Measurements from ENCODE around the gene RIMS4. TPM values are rescaled to one million over a fixed set of nuclear protein-coding genes. Genes with fewer than 3 reads are reported as not detected.

Gene RIMS4
- total RNA-seq, 1 donor from 2014 or later = 6.3 TPM

DNA sequence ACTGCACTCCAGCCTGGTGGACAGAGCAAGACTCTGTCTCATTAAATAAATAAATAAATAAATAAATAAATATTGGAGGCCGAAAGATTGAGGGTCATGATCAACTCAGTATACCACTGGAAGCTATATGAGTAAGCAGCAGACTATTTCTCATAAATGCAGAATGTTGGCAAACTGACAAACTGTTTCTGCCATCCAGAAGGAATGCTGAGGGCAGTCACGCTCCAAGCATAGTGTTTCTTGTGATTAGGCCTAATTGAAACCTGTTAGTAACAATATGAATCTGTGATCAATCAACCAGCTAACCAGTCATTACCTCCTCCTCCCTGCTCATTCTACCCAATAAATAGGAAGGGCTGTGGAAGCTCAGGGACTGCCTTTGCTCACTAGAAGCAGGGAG is 79.9 kb downstream of the RIMS4 start:
- Mint-ChIP-seq H3K27me3 (peaks cover 15% of the 10 kb centered on the region), H3K9me3 (ENCODE audit: low read depth) (no peaks in the 10 kb centered on the region), H3K4me1 (ENCODE audit: low read depth) (peaks cover 11% of the 10 kb centered on the region), H3K4me3 (ENCODE audit: low read depth) (no peak overlapping the region), H3K27ac (no peak overlapping the region), H3K36me3 (ENCODE audit: insufficient read depth) (no peaks in the 10 kb centered on the region)
- no peak for DNase-seq (ENCODE audit: low spot score, unreplicated experiment)
- TF ChIP-seq, protein P1, sequence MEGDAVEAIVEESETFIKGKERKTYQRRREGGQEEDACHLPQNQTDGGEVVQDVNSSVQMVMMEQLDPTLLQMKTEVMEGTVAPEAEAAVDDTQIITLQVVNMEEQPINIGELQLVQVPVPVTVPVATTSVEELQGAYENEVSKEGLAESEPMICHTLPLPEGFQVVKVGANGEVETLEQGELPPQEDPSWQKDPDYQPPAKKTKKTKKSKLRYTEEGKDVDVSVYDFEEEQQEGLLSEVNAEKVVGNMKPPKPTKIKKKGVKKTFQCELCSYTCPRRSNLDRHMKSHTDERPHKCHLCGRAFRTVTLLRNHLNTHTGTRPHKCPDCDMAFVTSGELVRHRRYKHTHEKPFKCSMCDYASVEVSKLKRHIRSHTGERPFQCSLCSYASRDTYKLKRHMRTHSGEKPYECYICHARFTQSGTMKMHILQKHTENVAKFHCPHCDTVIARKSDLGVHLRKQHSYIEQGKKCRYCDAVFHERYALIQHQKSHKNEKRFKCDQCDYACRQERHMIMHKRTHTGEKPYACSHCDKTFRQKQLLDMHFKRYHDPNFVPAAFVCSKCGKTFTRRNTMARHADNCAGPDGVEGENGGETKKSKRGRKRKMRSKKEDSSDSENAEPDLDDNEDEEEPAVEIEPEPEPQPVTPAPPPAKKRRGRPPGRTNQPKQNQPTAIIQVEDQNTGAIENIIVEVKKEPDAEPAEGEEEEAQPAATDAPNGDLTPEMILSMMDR (IDR thresholded peaks at IDR 0.05; ENCODE audit: unreplicated experiment) = no peak

DNA sequence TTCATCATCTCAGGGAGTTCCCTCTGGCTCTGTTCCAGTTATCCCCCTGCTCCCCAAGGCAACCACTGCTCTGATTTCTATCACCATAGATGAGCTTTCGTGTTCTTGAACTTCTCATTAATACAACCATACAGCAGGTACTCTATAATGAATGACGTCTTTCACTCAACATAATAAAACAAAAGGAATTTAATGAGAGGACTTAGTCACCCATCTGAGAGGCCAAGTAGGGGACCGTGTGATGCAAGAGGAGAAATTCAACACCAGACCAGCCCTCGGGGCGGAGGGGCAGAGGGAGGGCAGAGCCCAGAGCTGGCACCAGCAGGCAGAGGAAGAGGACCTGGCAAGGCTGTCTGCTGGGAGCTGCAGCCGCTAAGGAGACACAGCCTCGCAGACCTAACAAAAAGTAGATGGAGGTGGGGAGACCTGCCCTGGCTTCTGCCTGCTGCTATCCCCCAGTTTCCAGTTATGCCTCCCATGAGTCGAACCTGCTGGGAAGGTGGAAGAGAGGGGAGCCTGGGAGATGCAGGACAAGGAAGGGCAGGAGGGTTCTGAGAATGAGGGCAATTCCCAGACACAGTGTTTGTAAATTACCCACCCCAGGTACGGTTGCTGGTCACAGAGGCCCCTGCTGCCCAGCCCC is 81.4 kb downstream of the RIMS4 start:
- no peaks in the 10 kb centered on the region for H3K9me3 Mint-ChIP-seq (ENCODE audit: low read depth)
- TF ChIP-seq, protein P1 (IDR thresholded peaks at IDR 0.05; ENCODE audit: unreplicated experiment) = no peak
- peaks cover 10% of the 10 kb centered on the region for H3K27me3 Mint-ChIP-seq
- peaks cover 11% of the 10 kb centered on the region for H3K4me1 Mint-ChIP-seq (ENCODE audit: low read depth)
- H3K4me3 Mint-ChIP-seq (ENCODE audit: low read depth) = no peak overlapping the region
- H3K36me3 Mint-ChIP-seq (ENCODE audit: insufficient read depth) = no peaks in the 10 kb centered on the region
- H3K27ac Mint-ChIP-seq = peak overlapping the region; percentile 43
- no peak for DNase-seq (ENCODE audit: low spot score, unreplicated experiment)

DNA sequence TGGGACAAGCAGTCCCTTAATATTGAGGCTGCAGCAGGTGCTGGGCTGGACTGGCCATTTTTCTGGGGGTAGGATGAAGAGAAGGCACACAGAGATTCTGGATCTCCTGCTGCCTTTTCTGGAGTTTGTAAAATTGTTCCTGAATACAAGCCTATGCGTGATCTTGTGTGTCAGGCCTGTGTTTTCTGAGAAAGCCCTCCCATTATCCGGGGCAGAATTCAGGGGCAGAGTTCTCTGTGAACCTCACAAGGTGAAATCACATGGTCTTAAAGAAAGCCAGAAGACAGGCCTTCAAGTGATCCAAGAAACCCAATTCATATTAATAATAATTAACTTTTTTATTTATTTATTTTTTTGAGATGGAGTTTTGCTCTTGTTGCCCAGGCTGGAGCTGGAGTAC is 82.7 kb downstream of the RIMS4 start:
- Mint-ChIP-seq H3K4me3 (ENCODE audit: low read depth) (no peak overlapping the region), H3K27me3 (peaks cover 4% of the 10 kb centered on the region), H3K9me3 (ENCODE audit: low read depth) (no peaks in the 10 kb centered on the region), H3K36me3 (ENCODE audit: insufficient read depth) (no peaks in the 10 kb centered on the region), H3K27ac (no peak overlapping the region), H3K4me1 (ENCODE audit: low read depth) (peaks cover 7% of the 10 kb centered on the region)
- TF ChIP-seq, protein P1 (IDR thresholded peaks at IDR 0.05; ENCODE audit: unreplicated experiment) = no peak
- DNase-seq (ENCODE audit: low spot score, unreplicated experiment) = no peak

DNA sequence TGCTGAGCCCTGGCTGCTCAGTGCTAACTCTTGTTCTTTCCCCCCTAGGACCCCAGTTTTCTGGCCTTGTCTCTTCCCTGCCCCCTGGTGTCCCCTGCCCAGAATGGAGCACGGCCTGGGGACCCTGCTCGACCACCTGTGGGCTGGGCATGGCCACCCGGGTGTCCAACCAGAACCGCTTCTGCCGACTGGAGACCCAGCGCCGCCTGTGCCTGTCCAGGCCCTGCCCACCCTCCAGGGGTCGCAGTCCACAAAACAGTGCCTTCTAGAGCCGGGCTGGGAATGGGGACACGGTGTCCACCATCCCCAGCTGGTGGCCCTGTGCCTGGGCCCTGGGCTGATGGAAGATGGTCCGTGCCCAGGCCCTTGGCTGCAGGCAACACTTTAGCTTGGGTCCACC is 83.3 kb downstream of the RIMS4 start:
- no peak for DNase-seq (ENCODE audit: low spot score, unreplicated experiment)
- peaks cover 5% of the 10 kb centered on the region for H3K27me3 Mint-ChIP-seq
- TF ChIP-seq, protein P1 (IDR thresholded peaks at IDR 0.05; ENCODE audit: unreplicated experiment) = no peak

DNA sequence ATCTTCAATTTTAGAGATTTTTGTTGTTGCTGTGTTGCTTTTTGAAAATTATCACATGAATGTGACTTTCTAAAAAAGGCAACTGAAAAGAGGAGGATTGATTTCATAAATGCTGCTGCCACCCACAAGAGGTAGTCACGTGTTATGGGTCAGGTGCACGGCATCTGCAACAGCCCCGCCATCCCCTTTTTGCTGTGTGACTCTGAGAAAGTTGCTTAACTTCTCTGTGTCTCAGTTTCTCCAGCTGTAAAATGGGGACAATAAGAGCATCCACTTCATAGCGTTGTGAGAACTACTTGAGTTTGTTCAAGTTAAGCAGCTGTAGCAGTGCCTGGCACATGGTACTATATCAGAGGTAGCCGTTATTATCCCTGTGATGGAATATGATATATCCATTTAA is 84.5 kb downstream of the RIMS4 start:
- H3K27me3 Mint-ChIP-seq = peaks cover 5% of the 10 kb centered on the region
- H3K36me3 Mint-ChIP-seq (ENCODE audit: insufficient read depth) = no peaks in the 10 kb centered on the region
- no peak overlapping the region for H3K27ac Mint-ChIP-seq
- TF ChIP-seq, protein P1 (IDR thresholded peaks at IDR 0.05; ENCODE audit: unreplicated experiment) = no peak
- H3K4me1 Mint-ChIP-seq (ENCODE audit: low read depth) = peaks cover 2% of the 10 kb centered on the region
- H3K9me3 Mint-ChIP-seq (ENCODE audit: low read depth) = no peaks in the 10 kb centered on the region
- no peak overlapping the region for H3K4me3 Mint-ChIP-seq (ENCODE audit: low read depth)
- no peak for DNase-seq (ENCODE audit: low spot score, unreplicated experiment)

More for the DNA sequence above, 83.3 kb downstream of the RIMS4 start:
- Mint-ChIP-seq H3K9me3 (ENCODE audit: low read depth) (no peaks in the 10 kb centered on the region), H3K4me3 (ENCODE audit: low read depth) (no peak overlapping the region), H3K4me1 (ENCODE audit: low read depth) (peaks cover 3% of the 10 kb centered on the region), H3K27ac (no peak overlapping the region), H3K36me3 (ENCODE audit: insufficient read depth) (no peaks in the 10 kb centered on the region)
